Colonic mucosa (tissue), 4 donors: Measurements from ENCODE around the gene EPHB1. TPM values are rescaled to one million over a fixed set of nuclear protein-coding genes. Genes with fewer than 3 reads are reported as not detected.

Experiments used
- DNase-seq: peaks from one replicate; pipeline ENCODE4 v3.0.0-alpha.2; 2020
- H3K27ac ChIP-seq: fragments of 200-600 bp; one replicate; pipeline ENCODE4 v1.8.0; 2021
- H3K27me3 ChIP-seq: fragments of 200-600 bp; one replicate; pipeline ENCODE4 v1.8.0; 2021
- H3K36me3 ChIP-seq: fragments of 200-600 bp; one replicate; pipeline ENCODE4 v1.8.0; 2021
- H3K4me1 ChIP-seq: fragments of 200-600 bp; one replicate; pipeline ENCODE4 v1.8.0; 2021; ENCODE audit warnings: mild to moderate bottlenecking
- H3K4me3 ChIP-seq: fragments of 200-600 bp; one replicate; pipeline ENCODE4 v1.8.0; 2021
- H3K9ac ChIP-seq, 2 donors: one replicate each; pipeline ENCODE4 v1.7.0; 2013; ENCODE audit warnings: control low read depth in 2 of 2, low read depth in 2 of 2, low read length in 2 of 2
- H3K9me3 ChIP-seq: fragments of 200-600 bp; one replicate; pipeline ENCODE4 v1.8.0; 2021
- CTCF ChIP-seq: fragments of 200-600 bp; IDR thresholded peaks from one replicate; pipeline ENCODE4 v1.8.0; 2022; ENCODE audit warnings: antibody characterized with exemption, mild to moderate bottlenecking
- intact Hi-C: fragments of 100-400 bp; cut with DNase I; formaldehyde crosslinking; loops from one replicate; pipeline ENCODE4 v1.14.1; 2022
- total RNA-seq, 2 donors: library from RNA; stranded (reverse); fragmentation: NEBNext Ultra II Directional in 1 of 2; extraction: Animal tissue kit (Norgen Biotek cat#: 25700) in 1 of 2; gene quantifications; one replicate each; pipeline ENCODE4 v1.2.1, GENCODE V29; 2021
- donor health status: healthy.
- donor health status: DM: no; HTN: no; CAD: no.
- donor health status: DM: no; HTN: no; CAD: no.

Gene EPHB1
- total RNA-seq, 2 donors from 2014 or later, result 0.40 to 0.74 TPM

- no peak overlapping the region for H3K4me3 ChIP-seq
- H3K27me3 ChIP-seq, result peaks cover 29% of the 10 kb centered on the region
- no peaks in the 10 kb centered on the region for H3K4me1 ChIP-seq
- TF ChIP-seq CTCF, result no peak
- DNase-seq, result no peak
- intact Hi-C loops, result loop anchor here (10.0 kb wide), 1 partner anchor 707 kb away; no protein-coding TSS in a partner anchor
- H3K27ac ChIP-seq, result no peak overlapping the region
- no peaks in the 10 kb centered on the region for H3K36me3 ChIP-seq
- no peak overlapping the region for H3K9ac ChIP-seq
- no peaks in the 10 kb centered on the region for H3K9me3 ChIP-seq
These were observed 2.8 kb downstream of the EPHB1 start for GRCh38 chr3:134797741-134798451.

GRCh38 chr3:134798681-134799311, 3.7 kb downstream of the EPHB1 start:
- H3K4me3 ChIP-seq, result no peak overlapping the region
- H3K27ac ChIP-seq, result no peak overlapping the region
- H3K9ac ChIP-seq, result no peak overlapping the region
- H3K9me3 ChIP-seq, result no peaks in the 10 kb centered on the region
- no peaks in the 10 kb centered on the region for H3K36me3 ChIP-seq
- peaks cover 29% of the 10 kb centered on the region for H3K27me3 ChIP-seq
- no peaks in the 10 kb centered on the region for H3K4me1 ChIP-seq
- TF ChIP-seq CTCF, result no peak
- DNase-seq, result no peak
- intact Hi-C loops, result loop anchor here (10.0 kb wide), 1 partner anchor 706 kb away; no protein-coding TSS in a partner anchor

GRCh38 chr3:134799393-134799792, 4.3 kb downstream of the EPHB1 start:
- peaks cover 29% of the 10 kb centered on the region for H3K27me3 ChIP-seq
- intact Hi-C loops, result loop anchor here (10.0 kb wide), 1 partner anchor 705 kb away; no protein-coding TSS in a partner anchor

GRCh38 chr3:134801204-134801958, 6.3 kb downstream of the EPHB1 start:
- Histone ChIP-seq H3K4me3 (no peak overlapping the region), H3K9me3 (no peaks in the 10 kb centered on the region), H3K36me3 (no peaks in the 10 kb centered on the region), H3K9ac (no peak overlapping the region), H3K27me3 (peaks cover 16% of the 10 kb centered on the region), H3K27ac (no peak overlapping the region), H3K4me1 (no peaks in the 10 kb centered on the region)
- intact Hi-C loops, result no loop called here
- no peak for TF ChIP-seq CTCF
- DNase-seq, result no peak

More at GRCh38 chr3:134799393-134799792, 4.3 kb downstream of the EPHB1 start:
- no peaks in the 10 kb centered on the region for H3K36me3 ChIP-seq
- no peak for DNase-seq
- H3K9me3 ChIP-seq, result no peaks in the 10 kb centered on the region
- no peak for TF ChIP-seq CTCF
- no peak overlapping the region for H3K9ac ChIP-seq
- H3K4me1 ChIP-seq, result no peaks in the 10 kb centered on the region
- no peak overlapping the region for H3K27ac ChIP-seq
- H3K4me3 ChIP-seq, result no peak overlapping the region

GRCh38 chr3:134802428-134803050, 7.5 kb downstream of the EPHB1 start:
- peak; percentile 2 for DNase-seq
- Histone ChIP-seq H3K27ac (no peak overlapping the region), H3K9me3 (no peaks in the 10 kb centered on the region), H3K9ac (no peak overlapping the region), H3K27me3 (peaks cover 5% of the 10 kb centered on the region), H3K36me3 (no peaks in the 10 kb centered on the region), H3K4me1 (no peaks in the 10 kb centered on the region), H3K4me3 (no peak overlapping the region)
- no peak for TF ChIP-seq CTCF
- intact Hi-C loops, result no loop called here
